ENCODE data around the gene LAD1. TPM values are rescaled to one million over a fixed set of nuclear protein-coding genes. Genes with fewer than 3 reads are reported as not detected.

LAD1 gene
- total and polyA plus RNA-seq, 2 experiments from 2014 or later = not detected

DNA sequence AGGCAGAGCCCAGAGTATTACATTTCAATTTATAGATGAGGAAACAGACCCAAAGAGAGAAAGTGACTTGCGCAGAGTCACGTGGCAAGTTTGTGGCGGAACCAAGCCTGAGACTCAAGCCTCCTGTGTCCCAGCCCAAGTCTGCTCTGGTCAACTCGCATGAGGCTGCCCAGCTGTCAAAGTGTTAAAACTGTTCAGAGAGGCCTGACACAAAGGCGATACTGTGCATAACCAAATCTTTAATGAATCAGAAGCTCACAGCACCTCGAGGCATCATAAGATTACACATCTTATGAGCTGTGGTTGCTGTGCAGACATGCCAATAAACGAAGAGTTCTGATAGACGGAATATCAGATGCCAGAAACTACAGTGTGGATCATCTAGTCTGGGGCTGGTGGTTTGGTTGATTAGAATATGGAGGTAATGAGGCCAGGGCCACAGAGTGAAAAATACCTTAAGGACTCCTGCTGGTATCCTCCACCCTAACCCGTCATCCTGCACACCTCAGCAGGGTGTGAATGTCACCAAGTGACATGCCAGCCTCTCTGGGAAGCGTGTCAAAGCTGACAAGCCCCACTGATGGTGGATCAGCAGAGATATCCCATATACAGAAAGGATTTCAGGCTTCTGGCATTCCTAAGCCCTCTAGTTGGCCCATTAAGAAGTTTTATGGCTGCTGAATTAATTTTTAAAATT, 63.8 kb downstream of the LAD1 start:
- no peak overlapping the region for H3K4me3 ChIP-seq
- TF ChIP-seq EZH2 (IDR thresholded peaks at IDR 0.05; ENCODE audit: insufficient read depth, poor library complexity, severe bottlenecking) (no peak), EZH2phosphoT487 (IDR thresholded peaks at IDR 0.05; ENCODE audit: insufficient read depth, low read depth) (no peak)
- 89 to 91% methylated on average over 10 of the region's 10 CpGs for WGBS, 2 experiments (ENCODE audit: low coverage in 1 of 2, low lambda C conversion rate in 2 of 2, missing lambda C conversion rate in 2 of 2)
- no peak for DNase-seq
- no peaks in the 10 kb centered on the region for H3K9me2 ChIP-seq (ENCODE audit: insufficient read depth)
- H3K79me2 ChIP-seq (ENCODE audit: insufficient read depth) = no peaks in the 10 kb centered on the region
- H3K9me3 ChIP-seq (ENCODE audit: low read depth) = no peaks in the 10 kb centered on the region
- peaks cover 10% of the 10 kb centered on the region for H3K27me3 ChIP-seq (replicated peaks; ENCODE audit: insufficient read depth)
- no peaks in the 10 kb centered on the region for H3K36me3 ChIP-seq (ENCODE audit: low read depth)
- H3K4me1 ChIP-seq (ENCODE audit: insufficient read depth) = no peaks in the 10 kb centered on the region
- H3K4me2 ChIP-seq (ENCODE audit: unreplicated experiment) = no peak overlapping the region
- in situ Hi-C loops (cut with MboI) = no loop called here
- H3K9ac ChIP-seq = no peak overlapping the region
- no peaks in the 10 kb centered on the region for H3F3A ChIP-seq (ENCODE audit: insufficient read depth)
- no peak overlapping the region for H2AFZ ChIP-seq
- H4K20me1 ChIP-seq (ENCODE audit: insufficient read depth) = no peaks in the 10 kb centered on the region
- no peak overlapping the region for H3K27ac ChIP-seq

DNA sequence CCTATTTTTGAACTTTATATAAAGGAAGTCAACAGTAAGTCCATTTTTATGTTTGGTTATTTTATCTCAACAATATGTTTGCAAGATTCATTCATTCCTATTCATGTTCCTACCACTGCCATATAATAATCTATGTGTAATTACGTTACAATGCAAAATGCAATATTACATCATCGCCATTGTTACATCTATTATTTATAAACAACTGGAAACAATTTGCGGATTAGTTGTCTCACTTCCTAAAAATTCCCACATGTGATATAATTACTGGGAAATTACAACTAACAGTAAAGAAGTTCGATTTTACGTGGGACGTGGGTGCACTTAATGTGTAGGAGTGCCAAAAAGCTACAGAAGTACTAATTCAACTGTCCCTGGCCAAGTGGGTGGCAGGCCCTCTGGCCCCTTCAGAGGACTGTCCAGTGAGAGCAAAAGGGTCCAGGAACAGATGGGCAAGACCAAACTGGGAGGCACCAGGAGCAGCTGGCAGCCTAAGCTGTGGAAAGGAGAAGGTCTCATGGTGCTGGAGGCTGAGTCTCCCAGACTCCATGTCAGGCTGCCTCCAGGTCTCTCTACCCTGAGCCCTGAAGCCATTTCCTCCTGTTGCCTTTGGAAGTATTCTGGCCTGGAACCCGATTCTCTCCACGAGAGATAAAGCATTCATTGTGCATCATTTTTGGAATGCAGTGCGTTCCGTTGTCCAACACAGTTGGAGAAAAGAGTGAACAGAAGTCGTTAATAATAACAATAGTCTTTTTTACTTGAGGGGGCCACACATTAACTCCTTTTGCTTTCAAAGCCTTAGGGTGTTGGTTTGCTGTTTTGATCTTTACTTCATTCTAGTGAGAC, 64.6 kb downstream of the LAD1 start:
- DNase-seq = peak; percentile 51

DNA sequence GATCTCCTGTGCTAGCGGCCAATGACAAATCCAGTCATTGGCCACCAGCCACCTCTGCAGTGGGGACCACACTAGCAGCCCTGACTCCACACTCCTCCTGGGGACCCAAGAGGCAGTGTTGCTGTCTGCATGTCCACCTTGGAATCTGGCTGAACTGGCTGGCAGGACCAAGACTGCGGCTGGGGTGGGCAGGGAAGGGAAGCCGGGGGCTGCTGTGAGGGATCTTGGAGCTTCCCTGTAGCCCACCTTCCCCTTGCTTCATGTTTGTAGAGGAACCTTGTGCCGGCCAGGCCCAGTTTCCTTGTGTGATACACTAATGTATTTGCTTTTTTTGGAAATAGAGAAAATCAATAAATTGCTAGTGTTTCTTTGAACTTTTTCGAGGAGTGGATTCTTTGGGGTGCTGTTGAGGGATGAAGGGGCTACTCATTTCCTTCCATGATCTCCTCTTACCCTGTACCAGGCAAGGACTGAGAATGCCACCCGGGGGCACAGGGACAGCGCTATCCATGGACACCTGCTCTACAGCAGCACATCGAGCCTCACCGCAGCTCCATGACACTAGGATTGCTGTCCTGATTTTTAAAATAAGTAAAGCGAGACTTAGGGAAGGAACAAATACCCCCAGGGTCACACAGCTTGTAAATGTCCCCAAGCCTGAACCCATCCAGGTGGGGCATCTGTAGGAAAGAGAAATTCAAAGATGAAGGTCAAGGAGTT, 66.3 kb downstream of the LAD1 start:
- in situ Hi-C loops (cut with MboI) = no loop called here
- peaks cover 3% of the 10 kb centered on the region for H3K27me3 ChIP-seq (replicated peaks; ENCODE audit: insufficient read depth)
- H2AFZ ChIP-seq = no peak overlapping the region
- H3K27ac ChIP-seq = no peak overlapping the region
- no peaks in the 10 kb centered on the region for H4K20me1 ChIP-seq (ENCODE audit: insufficient read depth)
- no peaks in the 10 kb centered on the region for H3K4me1 ChIP-seq (ENCODE audit: insufficient read depth)
- H3K79me2 ChIP-seq (ENCODE audit: insufficient read depth) = no peaks in the 10 kb centered on the region
- no peak for DNase-seq
- no peak overlapping the region for H3K4me3 ChIP-seq
- no peaks in the 10 kb centered on the region for H3K9me2 ChIP-seq (ENCODE audit: insufficient read depth)
- no peak overlapping the region for H3K4me2 ChIP-seq (ENCODE audit: unreplicated experiment)
- TF ChIP-seq EZH2phosphoT487 (IDR thresholded peaks at IDR 0.05; ENCODE audit: insufficient read depth, low read depth) (no peak), EZH2 (IDR thresholded peaks at IDR 0.05; ENCODE audit: insufficient read depth, poor library complexity, severe bottlenecking) (no peak)
- H3F3A ChIP-seq (ENCODE audit: insufficient read depth) = no peaks in the 10 kb centered on the region
- no peak overlapping the region for H3K9ac ChIP-seq
- H3K36me3 ChIP-seq (ENCODE audit: low read depth) = no peaks in the 10 kb centered on the region
- no peaks in the 10 kb centered on the region for H3K9me3 ChIP-seq (ENCODE audit: low read depth)
- WGBS, 2 experiments (ENCODE audit: low coverage in 1 of 2, low lambda C conversion rate in 2 of 2, missing lambda C conversion rate in 2 of 2) = 90 to 91% methylated on average over 10 of the region's 10 CpGs

More for the DNA sequence above, 64.6 kb downstream of the LAD1 start:
- Histone ChIP-seq H4K20me1 (ENCODE audit: insufficient read depth) (no peaks in the 10 kb centered on the region), H3K27me3 (replicated peaks; ENCODE audit: insufficient read depth) (peaks cover 3% of the 10 kb centered on the region), H3K9me3 (ENCODE audit: low read depth) (no peaks in the 10 kb centered on the region), H2AFZ (no peak overlapping the region), H3K36me3 (ENCODE audit: low read depth) (no peaks in the 10 kb centered on the region), H3K4me2 (ENCODE audit: unreplicated experiment) (no peak overlapping the region), H3K27ac (no peak overlapping the region), H3K9ac (no peak overlapping the region), H3K4me3 (no peak overlapping the region), H3F3A (ENCODE audit: insufficient read depth) (no peaks in the 10 kb centered on the region), H3K79me2 (ENCODE audit: insufficient read depth) (no peaks in the 10 kb centered on the region), H3K4me1 (ENCODE audit: insufficient read depth) (no peaks in the 10 kb centered on the region), H3K9me2 (ENCODE audit: insufficient read depth) (no peaks in the 10 kb centered on the region)
- no peak for TF ChIP-seq EZH2 (IDR thresholded peaks at IDR 0.05; ENCODE audit: insufficient read depth, poor library complexity, severe bottlenecking)
- no peak for TF ChIP-seq EZH2phosphoT487 (IDR thresholded peaks at IDR 0.05; ENCODE audit: insufficient read depth, low read depth)
- in situ Hi-C loops (cut with MboI) = no loop called here
- WGBS, 2 experiments (ENCODE audit: low coverage in 1 of 2, low lambda C conversion rate in 2 of 2, missing lambda C conversion rate in 2 of 2) = 51 to 54% methylated on average over 11 of the region's 11 CpGs

DNA sequence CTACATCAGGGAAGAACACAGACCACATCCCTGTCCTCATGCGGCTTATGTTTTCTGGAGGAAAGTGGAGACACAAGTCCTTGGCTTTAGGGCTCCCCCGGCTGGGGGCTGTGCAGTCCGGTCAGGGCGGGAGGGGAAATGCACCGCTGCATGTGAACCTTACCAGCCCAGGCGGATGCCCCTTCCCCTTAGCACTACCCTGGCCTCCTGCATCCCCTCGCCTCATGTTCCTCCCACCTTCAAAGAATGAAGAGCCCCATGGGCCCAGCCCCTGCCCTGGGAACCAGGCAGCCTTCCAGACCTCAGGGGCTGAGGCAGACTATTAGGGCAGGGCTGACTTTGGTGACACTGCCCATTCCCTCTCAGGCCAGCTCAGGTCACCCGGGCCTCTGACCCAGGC, 67.1 kb downstream of the LAD1 start:
- H3K79me2 ChIP-seq (ENCODE audit: insufficient read depth) = no peaks in the 10 kb centered on the region
- H3K27me3 ChIP-seq (replicated peaks; ENCODE audit: insufficient read depth) = peaks cover 3% of the 10 kb centered on the region
- in situ Hi-C loops (cut with MboI) = no loop called here
- no peaks in the 10 kb centered on the region for H3F3A ChIP-seq (ENCODE audit: insufficient read depth)
- no peaks in the 10 kb centered on the region for H3K9me3 ChIP-seq (ENCODE audit: low read depth)
- no peak for DNase-seq
- no peak overlapping the region for H3K4me2 ChIP-seq (ENCODE audit: unreplicated experiment)
- no peak overlapping the region for H3K9ac ChIP-seq
- TF ChIP-seq EZH2 (IDR thresholded peaks at IDR 0.05; ENCODE audit: insufficient read depth, poor library complexity, severe bottlenecking) (no peak), EZH2phosphoT487 (IDR thresholded peaks at IDR 0.05; ENCODE audit: insufficient read depth, low read depth) (no peak)
- no peaks in the 10 kb centered on the region for H3K4me1 ChIP-seq (ENCODE audit: insufficient read depth)
- no peaks in the 10 kb centered on the region for H3K9me2 ChIP-seq (ENCODE audit: insufficient read depth)
- 81 to 89% methylated on average over 8 of the region's 8 CpGs for WGBS, 2 experiments (ENCODE audit: low coverage in 1 of 2, low lambda C conversion rate in 2 of 2, missing lambda C conversion rate in 2 of 2)
- H3K27ac ChIP-seq = no peak overlapping the region
- H4K20me1 ChIP-seq (ENCODE audit: insufficient read depth) = no peaks in the 10 kb centered on the region
- H3K36me3 ChIP-seq (ENCODE audit: low read depth) = no peaks in the 10 kb centered on the region
- no peak overlapping the region for H3K4me3 ChIP-seq
- no peak overlapping the region for H2AFZ ChIP-seq
